ENCODE measurements around the gene PSMG2. TPM values are rescaled to one million over a fixed set of nuclear protein-coding genes. Genes with fewer than 3 reads are reported as not detected.

The PSMG2 gene
- total and polyA plus RNA-seq, 2 of the 13 experiments (the other 11 are each of a cell fraction or from before 2014, with no cell fraction given): 53.4 to 94.8 TPM

- ChIA-PET POLR2A (no interaction called here), CTCF (ENCODE audit: low intra/inter-chr PET ratio, low total read pairs) (no interaction called here)
- intact Hi-C loops (cut with micrococcal nuclease; ENCODE audit: unreplicated experiment): no loop called here
- Histone ChIP-seq H3K36me3 (replicated peaks in 1 of 2; ENCODE audit: control insufficient read depth in 1 of 2, insufficient read depth in 2 of 2, low read length in 2 of 2) (peaks cover 0 to 6% of the 10 kb centered on the region in 2 experiments; a peak in 1 of 5 replicates), H2AFZ (ENCODE audit: low read length) (no peak overlapping the region), H3K9me3 (ENCODE audit: low read length) (no peaks in the 10 kb centered on the region), H3K4me3 (replicated peaks in 1 of 3; ENCODE audit: insufficient read depth in 1 of 3, low read depth in 2 of 3, low read length in 3 of 3) (no peak overlapping the region), H3K4me2 (ENCODE audit: low read depth, low read length) (no peak overlapping the region), H3K4me1 (ENCODE audit: insufficient read depth, low read length) (no peaks in the 10 kb centered on the region), H3K79me2 (ENCODE audit: insufficient read depth, low read length) (no peaks in the 10 kb centered on the region), H3K9ac (ENCODE audit: insufficient read depth, low read depth, low read length) (no peak overlapping the region), H4K20me1 (ENCODE audit: insufficient read depth, low read length) (no peaks in the 10 kb centered on the region), H3K27me3 (ENCODE audit: control insufficient read depth in 1 of 2, insufficient read depth in 2 of 2, low read length in 2 of 2) (no peaks in the 10 kb centered on the region), H3K27ac (ENCODE audit: extremely low read length, insufficient read depth, low read length) (no peak overlapping the region)
- DNase-seq (ENCODE audit: low spot score) (no peak), ATAC-seq (no peak), FAIRE-seq (no peak)
- in situ Hi-C loops (cut with HindIII; ENCODE audit: extremely low pct_ligation_motif_present, low pct_unique_long_range_greater_than_20kb): no loop called here
- TF ChIP-seq ZNF563 (CRISPR knock-in tag; IDR thresholded peaks at IDR 0.05) (no peak), PBX3 (CRISPR knock-in tag; IDR thresholded peaks at IDR 0.05; ENCODE audit: borderline replicate concordance) (no peak), IRF9 (CRISPR knock-in tag; IDR thresholded peaks at IDR 0.05; ENCODE audit: borderline replicate concordance) (no peak), MNT (IDR thresholded peaks at IDR 0.05) (no peak), FOXP4 (CRISPR knock-in tag; IDR thresholded peaks at IDR 0.05) (no peak), CHD2 (IDR thresholded peaks at IDR 0.05; ENCODE audit: low read depth, low read length) (no peak), MED1 (CRISPR knock-in tag; IDR thresholded peaks at IDR 0.05) (no peak), ZNF101 (CRISPR knock-in tag; IDR thresholded peaks at IDR 0.05; ENCODE audit: borderline replicate concordance, low read depth) (no peak), ISL2 (CRISPR knock-in tag; IDR thresholded peaks at IDR 0.05) (no peak)
- 93% methylated on average over 5 of the region's 5 CpGs for WGBS (ENCODE audit: low lambda C conversion rate)
- no TSS peak for BruUV-seq (replicated peaks)
These were observed 34.8 kb upstream of the PSMG2 start for GRCh38 chr18:12668041-12668440.

Measured in HepG2 (cell line).